Measurements from ENCODE around the gene SOX8.
A peak's percentile ranks its signal among the peaks of the same experiment; 100 is the strongest.

Gene SOX8

DNA sequence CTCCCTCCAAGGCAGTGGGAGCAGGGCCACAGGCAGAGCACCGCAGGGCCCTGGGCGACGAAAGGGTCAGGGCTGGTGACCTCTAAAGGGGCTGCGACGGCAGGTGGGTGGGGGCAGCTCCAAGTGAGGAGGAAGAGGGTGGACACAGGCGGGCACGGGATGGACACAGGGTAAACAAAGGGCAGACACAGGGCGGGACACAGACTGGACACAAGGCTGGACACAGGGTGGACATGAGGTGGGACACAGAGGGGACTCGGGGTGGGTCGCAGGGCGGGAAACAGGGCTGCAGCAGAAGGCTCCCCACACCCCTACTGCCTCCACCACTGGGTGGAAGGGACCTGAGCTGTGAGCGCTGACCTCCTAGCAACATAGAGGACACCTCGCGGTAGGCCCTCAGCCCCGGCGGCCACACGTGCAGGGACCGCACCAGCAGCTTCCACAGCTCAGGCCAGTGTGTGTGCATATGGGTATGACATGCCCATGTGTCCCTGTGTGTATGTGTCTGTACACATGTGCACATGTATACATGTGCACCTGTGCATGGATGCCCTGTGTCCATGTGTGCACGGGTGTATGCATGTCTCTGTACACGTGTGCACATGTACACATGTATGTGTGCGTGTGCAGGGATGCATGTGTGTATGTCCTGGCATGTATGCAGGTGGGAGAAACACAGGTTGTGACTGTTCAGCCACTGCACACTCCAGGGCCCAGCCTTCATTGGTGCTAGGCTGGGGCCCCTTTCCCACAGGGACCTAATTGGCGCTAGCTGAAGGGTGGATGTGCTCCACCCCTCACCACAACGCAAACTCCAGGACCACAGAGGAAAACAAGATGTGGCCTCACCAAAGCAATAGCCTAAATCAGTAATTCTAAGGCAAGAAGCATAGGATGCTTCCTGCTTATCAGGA is 18.4 kb upstream of the SOX8 start:
- peak overlapping the region; percentile 1 for H3K4me3 ChIP-seq (ENCODE audit: low read length)
- no peak overlapping the region for H3K9ac ChIP-seq (ENCODE audit: low read length)
- no peaks in the 10 kb centered on the region for H3K27me3 ChIP-seq (ENCODE audit: control insufficient read depth, insufficient read depth, low read length)
- H3K4me1 ChIP-seq (ENCODE audit: control insufficient read depth, insufficient read depth, low read length), result peaks cover 10% of the 10 kb centered on the region
- H3K36me3 ChIP-seq (ENCODE audit: control insufficient read depth, insufficient read depth, low read length), result no peaks in the 10 kb centered on the region
- H3K27ac ChIP-seq (ENCODE audit: low read depth, low read length), result peak overlapping the region; percentile 56

- H3K27me3 ChIP-seq (ENCODE audit: control insufficient read depth, insufficient read depth, low read length), result no peaks in the 10 kb centered on the region
- H3K4me1 ChIP-seq (ENCODE audit: control insufficient read depth, insufficient read depth, low read length), result peaks cover 10% of the 10 kb centered on the region
- H3K27ac ChIP-seq (ENCODE audit: low read depth, low read length), result peak overlapping the region; percentile 56
- no peak overlapping the region for H3K9ac ChIP-seq (ENCODE audit: low read length)
- H3K36me3 ChIP-seq (ENCODE audit: control insufficient read depth, insufficient read depth, low read length), result no peaks in the 10 kb centered on the region
- peak overlapping the region; percentile 61 for H3K4me3 ChIP-seq (ENCODE audit: low read length)
Observed at GRCh38 chr16:963913-964312, 17.7 kb upstream of the SOX8 start.

DNA sequence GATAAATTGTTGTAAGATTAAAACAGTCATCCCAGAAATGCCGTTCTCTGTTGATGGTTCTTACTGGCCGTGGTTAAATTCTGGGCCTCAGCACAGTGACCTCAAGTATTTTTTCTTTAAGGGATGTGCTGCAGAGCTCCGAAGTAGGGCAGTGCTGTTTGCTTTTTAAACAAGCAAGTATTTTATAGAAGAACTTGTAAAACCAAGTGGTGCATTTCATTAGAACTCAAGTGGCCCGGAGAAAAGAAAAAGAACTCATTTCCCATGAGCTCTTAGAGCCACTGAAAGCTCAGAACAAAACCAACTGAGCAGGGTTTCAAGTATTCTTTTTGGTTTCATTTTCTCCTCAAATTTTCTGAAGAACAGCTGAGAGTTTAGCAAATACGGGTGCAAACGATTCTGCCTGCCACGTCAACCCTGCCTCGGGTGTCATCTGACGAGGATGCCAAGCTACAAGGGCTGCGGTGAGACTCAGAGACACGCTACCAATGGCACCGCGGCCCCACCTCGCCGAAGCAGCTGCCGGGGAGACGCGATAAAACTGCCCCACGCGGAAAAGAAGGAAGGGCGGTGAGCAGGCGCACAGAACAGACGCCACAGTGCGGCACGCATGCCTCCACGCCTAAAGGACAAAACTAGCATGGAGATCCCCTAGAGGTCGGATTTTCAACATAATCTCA is 17.1 kb upstream of the SOX8 start:
- peaks cover 10% of the 10 kb centered on the region for H3K4me1 ChIP-seq (ENCODE audit: control insufficient read depth, insufficient read depth, low read length)
- no peak overlapping the region for H3K9ac ChIP-seq (ENCODE audit: low read length)
- H3K4me3 ChIP-seq (ENCODE audit: low read length), result peak overlapping the region; percentile 61
- peak overlapping the region; percentile 48 for H3K27ac ChIP-seq (ENCODE audit: low read depth, low read length)
- no peaks in the 10 kb centered on the region for H3K27me3 ChIP-seq (ENCODE audit: control insufficient read depth, insufficient read depth, low read length)
- no peaks in the 10 kb centered on the region for H3K36me3 ChIP-seq (ENCODE audit: control insufficient read depth, insufficient read depth, low read length)

DNA sequence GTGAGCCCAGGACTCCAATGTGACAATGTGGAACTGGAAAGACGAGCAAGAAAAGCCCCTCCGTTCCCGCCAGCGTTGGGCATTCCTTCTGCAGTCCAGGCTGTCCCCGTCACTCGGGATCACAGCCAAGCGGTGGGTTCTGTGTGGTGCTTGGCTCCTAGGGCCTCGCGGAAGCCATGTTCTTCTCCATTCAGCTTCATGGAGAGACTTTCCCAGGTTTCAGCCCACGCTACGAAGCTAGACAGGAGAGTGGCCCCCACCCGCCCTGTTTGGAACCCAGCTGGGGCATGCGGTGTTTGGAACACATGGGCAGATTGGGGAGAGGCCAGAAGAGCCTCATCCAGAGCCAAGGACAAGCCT is 16.6 kb upstream of the SOX8 start:
- Histone ChIP-seq H3K4me3 (ENCODE audit: low read length) (peak overlapping the region; percentile 61), H3K9ac (ENCODE audit: low read length) (no peak overlapping the region), H3K27me3 (ENCODE audit: control insufficient read depth, insufficient read depth, low read length) (no peaks in the 10 kb centered on the region), H3K4me1 (ENCODE audit: control insufficient read depth, insufficient read depth, low read length) (peaks cover 15% of the 10 kb centered on the region), H3K27ac (ENCODE audit: low read depth, low read length) (peak overlapping the region; percentile 48), H3K36me3 (ENCODE audit: control insufficient read depth, insufficient read depth, low read length) (no peaks in the 10 kb centered on the region)

GRCh38 chr16:965487-965886 is 16.1 kb upstream of the SOX8 start:
- Histone ChIP-seq H3K27me3 (ENCODE audit: control insufficient read depth, insufficient read depth, low read length) (no peaks in the 10 kb centered on the region), H3K4me1 (ENCODE audit: control insufficient read depth, insufficient read depth, low read length) (peaks cover 15% of the 10 kb centered on the region), H3K9ac (ENCODE audit: low read length) (no peak overlapping the region), H3K36me3 (ENCODE audit: control insufficient read depth, insufficient read depth, low read length) (no peaks in the 10 kb centered on the region), H3K27ac (ENCODE audit: low read depth, low read length) (no peak overlapping the region), H3K4me3 (ENCODE audit: low read length) (no peak overlapping the region)

- no peaks in the 10 kb centered on the region for H3K27me3 ChIP-seq (ENCODE audit: control insufficient read depth, insufficient read depth, low read length)
- no peak overlapping the region for H3K4me3 ChIP-seq (ENCODE audit: low read length)
- no peak overlapping the region for H3K27ac ChIP-seq (ENCODE audit: low read depth, low read length)
- no peaks in the 10 kb centered on the region for H3K36me3 ChIP-seq (ENCODE audit: control insufficient read depth, insufficient read depth, low read length)
- peaks cover 15% of the 10 kb centered on the region for H3K4me1 ChIP-seq (ENCODE audit: control insufficient read depth, insufficient read depth, low read length)
- H3K9ac ChIP-seq (ENCODE audit: low read length), result no peak overlapping the region
Observed at GRCh38 chr16:966035-966434, 15.5 kb upstream of the SOX8 start.

DNA sequence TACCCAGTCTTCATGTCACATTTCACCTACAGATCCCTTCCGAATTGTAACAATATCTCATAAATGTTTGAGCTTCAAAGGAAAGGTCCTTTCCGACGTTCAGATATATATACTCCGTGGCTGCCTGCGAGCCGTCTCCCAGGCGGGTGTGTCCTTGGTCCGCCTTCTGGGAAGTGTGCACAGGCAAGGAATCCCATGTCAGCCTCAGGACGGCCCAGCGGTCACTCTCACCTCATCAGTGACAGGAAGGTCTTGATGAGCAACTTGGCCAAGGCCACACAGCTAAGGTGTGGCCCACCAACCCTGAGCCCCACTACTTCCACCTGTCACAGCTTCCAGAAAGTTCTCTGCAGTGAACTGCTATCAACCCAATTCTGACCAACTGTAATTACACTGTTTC is 15.1 kb upstream of the SOX8 start:
- H3K9ac ChIP-seq (ENCODE audit: low read length), result no peak overlapping the region
- peaks cover 18% of the 10 kb centered on the region for H3K4me1 ChIP-seq (ENCODE audit: control insufficient read depth, insufficient read depth, low read length)
- no peak overlapping the region for H3K4me3 ChIP-seq (ENCODE audit: low read length)
- H3K27me3 ChIP-seq (ENCODE audit: control insufficient read depth, insufficient read depth, low read length), result peaks cover 2% of the 10 kb centered on the region
- no peak overlapping the region for H3K27ac ChIP-seq (ENCODE audit: low read depth, low read length)
- no peaks in the 10 kb centered on the region for H3K36me3 ChIP-seq (ENCODE audit: control insufficient read depth, insufficient read depth, low read length)

- Histone ChIP-seq H3K4me1 (ENCODE audit: control insufficient read depth, insufficient read depth, low read length) (peaks cover 18% of the 10 kb centered on the region), H3K36me3 (ENCODE audit: control insufficient read depth, insufficient read depth, low read length) (no peaks in the 10 kb centered on the region), H3K27me3 (ENCODE audit: control insufficient read depth, insufficient read depth, low read length) (peaks cover 2% of the 10 kb centered on the region), H3K9ac (ENCODE audit: low read length) (no peak overlapping the region), H3K27ac (ENCODE audit: low read depth, low read length) (no peak overlapping the region), H3K4me3 (ENCODE audit: low read length) (no peak overlapping the region)
Observed at GRCh38 chr16:967077-967541, 14.5 kb upstream of the SOX8 start.

DNA sequence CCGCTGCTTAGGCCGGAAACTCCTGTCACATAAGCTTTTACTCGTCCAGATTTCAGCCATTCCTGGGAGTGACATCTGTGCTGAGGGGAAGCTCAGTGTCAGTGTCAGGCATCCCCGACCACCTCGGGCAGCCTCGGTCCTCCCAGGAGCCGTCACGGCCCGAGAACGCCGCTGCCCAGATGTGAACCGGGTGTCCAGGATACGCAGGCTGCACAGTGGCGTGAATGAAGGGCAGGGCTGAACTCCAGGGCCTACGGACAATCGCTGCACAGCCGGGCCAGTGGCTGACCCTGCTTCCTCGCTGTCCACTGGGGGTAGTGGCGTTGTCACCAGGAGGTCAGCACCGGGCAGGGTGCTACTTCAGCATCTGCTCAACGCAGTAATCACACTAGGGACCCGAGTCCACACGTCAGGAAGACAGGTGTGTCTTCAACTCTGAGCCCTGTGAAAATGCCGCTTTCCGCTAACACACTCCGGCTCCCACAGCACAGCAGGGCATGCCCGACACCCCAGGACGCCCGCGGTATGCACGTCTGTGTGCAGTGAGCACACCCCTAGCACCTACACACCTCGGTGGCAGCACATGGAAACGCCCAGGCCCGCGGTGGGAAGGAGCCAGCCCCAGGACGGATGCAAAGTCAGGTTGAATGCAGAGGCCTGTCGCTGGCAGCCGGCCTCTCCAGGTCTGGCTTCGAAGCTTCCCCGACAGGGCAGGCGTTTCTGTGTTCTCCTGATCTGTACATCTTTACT is 13.8 kb upstream of the SOX8 start:
- Histone ChIP-seq H3K4me1 (ENCODE audit: control insufficient read depth, insufficient read depth, low read length) (peaks cover 18% of the 10 kb centered on the region), H3K4me3 (ENCODE audit: low read length) (no peak overlapping the region), H3K9ac (ENCODE audit: low read length) (no peak overlapping the region), H3K36me3 (ENCODE audit: control insufficient read depth, insufficient read depth, low read length) (no peaks in the 10 kb centered on the region), H3K27me3 (ENCODE audit: control insufficient read depth, insufficient read depth, low read length) (peaks cover 2% of the 10 kb centered on the region), H3K27ac (ENCODE audit: low read depth, low read length) (no peak overlapping the region)

DNA sequence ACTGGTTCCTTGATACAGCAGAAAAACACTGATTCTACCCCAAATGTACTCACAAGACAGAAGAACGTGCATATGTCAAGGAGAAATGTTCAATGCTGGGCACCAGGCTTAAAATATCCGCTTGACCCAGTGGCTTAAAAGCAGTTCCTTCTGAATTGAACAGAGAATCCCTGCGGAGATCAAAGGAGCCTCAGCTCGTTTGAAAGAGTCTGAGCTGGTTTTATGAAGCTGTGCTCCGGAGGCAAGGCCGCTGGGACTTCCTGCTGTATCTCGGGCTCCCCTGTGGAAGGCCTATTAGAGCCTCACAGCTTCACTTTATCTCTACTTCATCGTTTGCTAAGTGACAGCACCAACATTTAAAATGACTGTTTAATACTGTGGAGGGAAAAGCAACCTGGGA is 12.9 kb upstream of the SOX8 start:
- H3K4me1 ChIP-seq (ENCODE audit: control insufficient read depth, insufficient read depth, low read length), result peaks cover 14% of the 10 kb centered on the region
- no peak overlapping the region for H3K27ac ChIP-seq (ENCODE audit: low read depth, low read length)
- no peaks in the 10 kb centered on the region for H3K36me3 ChIP-seq (ENCODE audit: control insufficient read depth, insufficient read depth, low read length)
- H3K9ac ChIP-seq (ENCODE audit: low read length), result no peak overlapping the region
- H3K4me3 ChIP-seq (ENCODE audit: low read length), result no peak overlapping the region
- peaks cover 2% of the 10 kb centered on the region for H3K27me3 ChIP-seq (ENCODE audit: control insufficient read depth, insufficient read depth, low read length)

GRCh38 chr16:969508-970385 is 11.8 kb upstream of the SOX8 start:
- peaks cover 8% of the 10 kb centered on the region for H3K4me1 ChIP-seq (ENCODE audit: control insufficient read depth, insufficient read depth, low read length)
- peak overlapping the region; percentile 88 for H3K4me3 ChIP-seq (ENCODE audit: low read length)
- H3K9ac ChIP-seq (ENCODE audit: low read length), result no peak overlapping the region
- no peaks in the 10 kb centered on the region for H3K36me3 ChIP-seq (ENCODE audit: control insufficient read depth, insufficient read depth, low read length)
- H3K27ac ChIP-seq (ENCODE audit: low read depth, low read length), result peak overlapping the region; percentile 84
- peaks cover 2% of the 10 kb centered on the region for H3K27me3 ChIP-seq (ENCODE audit: control insufficient read depth, insufficient read depth, low read length)
